ENCODE results near the gene ARHGAP18.

Gene ARHGAP18

DNA sequence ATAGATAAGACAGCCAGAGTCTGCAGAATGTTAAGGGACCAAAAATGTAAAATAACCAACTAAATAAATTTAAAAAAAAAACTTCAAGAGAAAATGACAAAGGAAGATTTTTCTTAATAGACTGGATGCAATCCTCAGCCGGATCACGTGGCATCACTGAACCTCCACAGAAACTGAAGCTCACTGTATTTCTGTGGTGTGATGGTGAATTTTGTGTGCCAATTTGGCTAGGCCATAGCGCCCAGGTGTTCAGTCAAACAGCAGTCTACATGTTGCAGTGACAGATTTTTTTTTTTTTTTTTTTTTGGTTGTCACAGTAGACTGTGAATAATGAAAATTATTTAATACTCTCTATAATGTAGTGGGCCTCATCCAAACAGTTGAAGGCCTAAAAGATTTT is 95.5 kb downstream of the ARHGAP18 start:
- Histone ChIP-seq H3K4me1 (ENCODE audit: control insufficient read depth in 5 of 5, insufficient read depth in 5 of 5, low read length in 5 of 5) (peaks cover 0 to 3% (median 0%) of the 10 kb centered on the region in 5 donors), H3K4me3 (ENCODE audit: low read depth in 1 of 5, low read length in 5 of 5) (no peak overlapping the region), H3K27ac (ENCODE audit: low read depth, low read length) (no peak overlapping the region), H3K9ac (ENCODE audit: low read length in 5 of 5) (no peak overlapping the region), H3K36me3 (ENCODE audit: control insufficient read depth in 5 of 5, insufficient read depth in 5 of 5, low read length in 5 of 5) (peaks cover 0 to 34% (median 13%) of the 10 kb centered on the region in 5 donors), H3K9me3 (ENCODE audit: control insufficient read depth in 5 of 5, low read length in 5 of 5) (no peaks in the 10 kb centered on the region), H3K27me3 (ENCODE audit: control insufficient read depth in 5 of 5, insufficient read depth in 4 of 5, low read length in 5 of 5) (no peaks in the 10 kb centered on the region)

DNA sequence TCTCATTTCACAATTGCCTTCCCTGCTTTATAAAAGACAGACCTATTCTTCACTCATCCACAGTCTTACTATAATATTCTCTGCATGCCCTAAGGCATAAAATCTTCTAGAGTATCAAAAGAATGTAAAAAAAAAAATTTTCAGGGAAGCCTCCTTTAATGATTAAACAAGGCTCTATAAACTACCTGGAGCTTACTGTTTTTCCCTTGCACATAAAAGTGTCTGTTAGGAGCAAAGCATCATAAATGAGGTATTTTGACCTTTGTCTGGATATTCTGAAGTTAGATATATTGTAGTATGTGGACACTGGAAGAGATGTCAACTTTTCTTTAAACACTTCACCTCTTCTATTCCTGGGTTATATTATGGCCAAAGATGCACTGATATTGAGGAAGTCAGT is 97.5 kb downstream of the ARHGAP18 start:
- H3K27me3 ChIP-seq (ENCODE audit: control insufficient read depth in 5 of 5, insufficient read depth in 4 of 5, low read length in 5 of 5) = no peaks in the 10 kb centered on the region
- peaks cover 0 to 33% (median 8%) of the 10 kb centered on the region in 5 donors for H3K36me3 ChIP-seq (ENCODE audit: control insufficient read depth in 5 of 5, insufficient read depth in 5 of 5, low read length in 5 of 5)
- no peak overlapping the region for H3K4me3 ChIP-seq (ENCODE audit: low read depth in 1 of 5, low read length in 5 of 5)
- H3K4me1 ChIP-seq (ENCODE audit: control insufficient read depth in 5 of 5, insufficient read depth in 5 of 5, low read length in 5 of 5) = peaks cover 0 to 11% (median 0%) of the 10 kb centered on the region in 5 donors
- no peak overlapping the region for H3K27ac ChIP-seq (ENCODE audit: low read depth, low read length)
- no peak overlapping the region for H3K9ac ChIP-seq (ENCODE audit: low read length in 5 of 5)
- H3K9me3 ChIP-seq (ENCODE audit: control insufficient read depth in 5 of 5, low read length in 5 of 5) = no peaks in the 10 kb centered on the region

DNA sequence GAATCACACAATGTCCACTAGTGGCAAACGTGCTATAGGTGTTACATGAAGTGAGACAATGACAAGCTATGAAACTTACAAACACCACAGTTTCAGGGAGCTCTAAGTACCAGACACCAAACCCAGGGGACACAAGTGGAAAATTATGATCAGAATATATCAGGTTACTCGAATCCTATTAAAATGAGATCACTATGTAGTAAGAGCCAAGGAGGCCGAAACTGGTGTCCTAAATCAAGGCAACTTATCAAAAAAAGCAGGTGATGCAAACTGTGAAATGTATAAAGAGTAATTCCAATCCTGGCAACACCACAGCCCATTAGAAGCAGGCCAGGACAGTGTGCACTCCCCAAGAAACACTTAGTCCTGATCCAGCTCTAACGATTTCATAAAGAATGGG is 100.3 kb downstream of the ARHGAP18 start:
- no peak overlapping the region for H3K27ac ChIP-seq (ENCODE audit: low read depth, low read length)
- no peak overlapping the region for H3K4me3 ChIP-seq (ENCODE audit: low read depth in 1 of 5, low read length in 5 of 5)
- no peak overlapping the region for H3K9ac ChIP-seq (ENCODE audit: low read length in 5 of 5)

DNA sequence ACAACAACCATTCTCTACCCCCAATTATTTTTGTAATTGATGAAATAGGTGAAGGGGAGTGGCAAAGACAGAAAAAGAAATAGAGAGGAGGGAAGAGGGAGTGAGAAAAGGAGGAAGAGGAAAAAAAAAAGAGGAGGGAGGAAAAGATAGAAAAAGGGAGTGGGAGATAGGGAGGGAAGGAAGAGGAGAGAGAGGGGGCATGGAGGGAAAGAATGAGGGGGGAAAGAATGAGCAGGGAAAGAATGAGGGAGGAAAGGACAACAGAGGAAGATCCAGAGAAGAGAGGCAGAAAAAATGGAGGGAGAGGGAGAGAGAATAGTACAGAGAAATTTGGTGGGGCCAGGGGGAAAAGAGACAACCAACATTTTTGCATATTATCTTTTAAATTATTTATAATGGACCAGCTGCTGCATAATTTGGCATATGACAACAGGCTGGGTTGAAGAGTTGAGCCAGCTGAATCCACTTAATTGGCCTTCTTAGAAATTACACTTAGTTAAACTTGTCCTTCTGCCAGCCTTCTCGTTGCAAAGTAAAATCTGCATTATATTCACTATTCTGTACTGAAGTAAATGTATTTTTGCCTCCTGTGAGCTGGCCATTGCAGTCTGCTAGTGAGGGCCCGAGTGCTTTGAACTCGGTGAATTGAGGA is 101.0 kb downstream of the ARHGAP18 start:
- Histone ChIP-seq H3K36me3 (ENCODE audit: control insufficient read depth in 5 of 5, insufficient read depth in 5 of 5, low read length in 5 of 5) (peaks cover 4 to 31% (median 18%) of the 10 kb centered on the region in 5 donors), H3K9ac (ENCODE audit: low read length in 5 of 5) (no peak overlapping the region), H3K27me3 (ENCODE audit: control insufficient read depth in 5 of 5, insufficient read depth in 4 of 5, low read length in 5 of 5) (no peaks in the 10 kb centered on the region), H3K9me3 (ENCODE audit: control insufficient read depth in 5 of 5, low read length in 5 of 5) (no peaks in the 10 kb centered on the region), H3K4me3 (ENCODE audit: low read depth in 1 of 5, low read length in 5 of 5) (no peak overlapping the region), H3K4me1 (ENCODE audit: control insufficient read depth in 5 of 5, insufficient read depth in 5 of 5, low read length in 5 of 5) (peaks cover 0 to 11% (median 0%) of the 10 kb centered on the region in 5 donors), H3K27ac (ENCODE audit: low read depth, low read length) (no peak overlapping the region)

More for the DNA sequence above, 100.3 kb downstream of the ARHGAP18 start:
- no peaks in the 10 kb centered on the region for H3K9me3 ChIP-seq (ENCODE audit: control insufficient read depth in 5 of 5, low read length in 5 of 5)
- peaks cover 4 to 27% (median 16%) of the 10 kb centered on the region in 5 donors for H3K36me3 ChIP-seq (ENCODE audit: control insufficient read depth in 5 of 5, insufficient read depth in 5 of 5, low read length in 5 of 5)
- H3K27me3 ChIP-seq (ENCODE audit: control insufficient read depth in 5 of 5, insufficient read depth in 4 of 5, low read length in 5 of 5) = no peaks in the 10 kb centered on the region
- peaks cover 0 to 11% (median 0%) of the 10 kb centered on the region in 5 donors for H3K4me1 ChIP-seq (ENCODE audit: control insufficient read depth in 5 of 5, insufficient read depth in 5 of 5, low read length in 5 of 5)

DNA sequence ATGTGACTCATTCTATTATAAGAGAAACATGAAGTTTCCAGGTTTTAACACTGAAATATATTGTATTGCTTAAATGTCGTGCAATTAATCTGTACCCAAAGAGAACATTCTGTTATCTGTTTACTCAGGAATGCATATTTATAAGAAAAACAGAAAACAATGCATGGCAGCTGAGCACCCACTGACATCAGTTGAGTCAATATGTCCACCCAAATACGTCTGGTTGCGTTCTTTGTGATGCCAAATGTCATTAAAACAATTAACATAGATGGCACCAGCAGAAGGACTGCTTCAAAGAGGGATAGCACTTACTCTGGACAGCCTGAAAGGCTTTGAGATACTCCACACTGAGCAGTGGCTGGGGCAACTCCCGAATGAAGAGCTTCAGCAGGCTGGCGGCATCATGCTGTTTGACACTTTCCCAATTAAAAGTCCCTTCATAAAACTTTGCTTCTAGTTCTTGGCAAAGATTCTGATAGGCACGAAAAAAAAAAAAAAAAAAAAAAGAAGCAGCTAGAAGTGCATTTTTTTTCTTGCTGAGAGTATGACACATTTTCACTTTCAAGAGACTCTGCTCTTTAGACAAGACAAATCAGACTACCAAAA is 102.3 kb downstream of the ARHGAP18 start:
- no peak overlapping the region for H3K27ac ChIP-seq (ENCODE audit: low read depth, low read length)
- H3K36me3 ChIP-seq (ENCODE audit: control insufficient read depth in 5 of 5, insufficient read depth in 5 of 5, low read length in 5 of 5) = peaks cover 4 to 36% (median 22%) of the 10 kb centered on the region in 5 donors
- H3K4me1 ChIP-seq (ENCODE audit: control insufficient read depth in 5 of 5, insufficient read depth in 5 of 5, low read length in 5 of 5) = peaks cover 0 to 11% (median 0%) of the 10 kb centered on the region in 5 donors

DNA sequence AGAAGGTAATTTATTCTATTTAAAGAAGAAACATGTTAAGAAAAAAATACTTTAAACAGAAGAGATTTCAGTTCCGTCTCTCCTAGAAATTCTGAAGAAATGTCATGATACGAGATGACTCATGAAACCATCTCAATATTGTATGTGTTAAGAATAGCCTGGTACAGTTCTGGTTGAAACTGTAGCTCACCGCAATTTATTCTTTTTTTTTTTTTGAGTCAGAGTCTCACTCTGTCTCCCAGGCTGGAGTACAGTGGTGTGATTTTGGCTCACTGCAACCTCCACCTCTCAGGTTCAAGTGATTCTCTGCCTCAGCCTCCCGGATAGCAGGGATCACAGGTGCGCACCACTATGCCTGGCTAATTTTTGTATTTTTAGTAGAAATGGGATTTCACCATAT is 103.3 kb downstream of the ARHGAP18 start:
- Histone ChIP-seq H3K4me3 (ENCODE audit: low read depth in 1 of 5, low read length in 5 of 5) (no peak overlapping the region), H3K9ac (ENCODE audit: low read length in 5 of 5) (no peak overlapping the region), H3K27me3 (ENCODE audit: control insufficient read depth in 5 of 5, insufficient read depth in 4 of 5, low read length in 5 of 5) (no peaks in the 10 kb centered on the region), H3K27ac (ENCODE audit: low read depth, low read length) (no peak overlapping the region), H3K4me1 (ENCODE audit: control insufficient read depth in 5 of 5, insufficient read depth in 5 of 5, low read length in 5 of 5) (peaks cover 0 to 11% (median 0%) of the 10 kb centered on the region in 5 donors), H3K9me3 (ENCODE audit: control insufficient read depth in 5 of 5, low read length in 5 of 5) (no peaks in the 10 kb centered on the region), H3K36me3 (ENCODE audit: control insufficient read depth in 5 of 5, insufficient read depth in 5 of 5, low read length in 5 of 5) (peaks cover 4 to 36% (median 22%) of the 10 kb centered on the region in 5 donors)

More for the DNA sequence above, 102.3 kb downstream of the ARHGAP18 start:
- H3K27me3 ChIP-seq (ENCODE audit: control insufficient read depth in 5 of 5, insufficient read depth in 4 of 5, low read length in 5 of 5) = no peaks in the 10 kb centered on the region
- no peaks in the 10 kb centered on the region for H3K9me3 ChIP-seq (ENCODE audit: control insufficient read depth in 5 of 5, low read length in 5 of 5)
- H3K9ac ChIP-seq (ENCODE audit: low read length in 5 of 5) = no peak overlapping the region
- no peak overlapping the region for H3K4me3 ChIP-seq (ENCODE audit: low read depth in 1 of 5, low read length in 5 of 5)

DNA sequence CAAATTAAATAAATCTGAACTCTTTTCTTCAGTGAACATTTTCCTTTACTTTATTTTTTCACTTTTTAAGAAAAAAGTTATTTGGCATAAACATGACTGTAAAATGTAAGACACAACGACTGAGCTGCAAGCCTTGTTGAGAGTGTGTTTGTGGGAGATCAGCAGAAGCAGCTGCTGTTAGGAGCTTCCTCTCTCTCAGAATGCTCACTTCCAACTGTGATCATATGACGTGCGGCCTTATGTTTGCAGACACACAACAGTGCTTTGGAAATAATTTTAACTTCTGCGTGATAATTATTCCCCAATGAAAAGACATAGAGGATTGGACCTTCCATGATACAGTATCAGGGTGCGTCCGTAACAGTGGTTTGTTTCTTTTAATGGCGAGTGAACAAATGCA is 104.0 kb downstream of the ARHGAP18 start:
- no peak overlapping the region for H3K4me3 ChIP-seq (ENCODE audit: low read depth in 1 of 5, low read length in 5 of 5)
- H3K9ac ChIP-seq (ENCODE audit: low read length in 5 of 5) = no peak overlapping the region
- H3K27me3 ChIP-seq (ENCODE audit: control insufficient read depth in 5 of 5, insufficient read depth in 4 of 5, low read length in 5 of 5) = no peaks in the 10 kb centered on the region
- H3K36me3 ChIP-seq (ENCODE audit: control insufficient read depth in 5 of 5, insufficient read depth in 5 of 5, low read length in 5 of 5) = peaks cover 4 to 36% (median 22%) of the 10 kb centered on the region in 5 donors
- no peaks in the 10 kb centered on the region for H3K9me3 ChIP-seq (ENCODE audit: control insufficient read depth in 5 of 5, low read length in 5 of 5)
- H3K4me1 ChIP-seq (ENCODE audit: control insufficient read depth in 5 of 5, insufficient read depth in 5 of 5, low read length in 5 of 5) = peaks cover 0 to 11% (median 0%) of the 10 kb centered on the region in 5 donors
- H3K27ac ChIP-seq (ENCODE audit: low read depth, low read length) = no peak overlapping the region

DNA sequence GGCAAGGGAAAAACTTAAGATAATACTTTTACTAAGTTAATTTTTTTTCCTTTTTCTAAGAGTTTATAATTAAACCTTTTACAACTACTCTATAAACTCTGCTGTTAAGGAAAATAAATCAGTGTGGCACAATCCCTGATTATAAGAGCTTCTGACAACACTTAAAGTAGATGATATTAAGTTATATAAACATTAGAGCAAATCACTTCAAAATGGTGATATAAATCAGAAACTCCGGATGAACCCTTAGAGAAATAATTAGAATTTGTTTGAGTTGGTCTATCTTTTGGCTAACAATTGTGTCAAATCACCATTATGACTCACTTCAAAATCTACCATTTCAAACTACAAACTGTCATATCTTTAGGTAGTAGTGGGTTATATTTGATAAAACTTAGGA is 104.9 kb downstream of the ARHGAP18 start:
- Histone ChIP-seq H3K27ac (ENCODE audit: low read depth, low read length) (no peak overlapping the region), H3K9ac (ENCODE audit: low read length in 5 of 5) (no peak overlapping the region), H3K27me3 (ENCODE audit: control insufficient read depth in 5 of 5, insufficient read depth in 4 of 5, low read length in 5 of 5) (no peaks in the 10 kb centered on the region), H3K9me3 (ENCODE audit: control insufficient read depth in 5 of 5, low read length in 5 of 5) (no peaks in the 10 kb centered on the region), H3K36me3 (ENCODE audit: control insufficient read depth in 5 of 5, insufficient read depth in 5 of 5, low read length in 5 of 5) (peaks cover 4 to 34% (median 18%) of the 10 kb centered on the region in 5 donors), H3K4me1 (ENCODE audit: control insufficient read depth in 5 of 5, insufficient read depth in 5 of 5, low read length in 5 of 5) (peaks cover 0 to 11% (median 0%) of the 10 kb centered on the region in 5 donors), H3K4me3 (ENCODE audit: low read depth in 1 of 5, low read length in 5 of 5) (no peak overlapping the region)

DNA sequence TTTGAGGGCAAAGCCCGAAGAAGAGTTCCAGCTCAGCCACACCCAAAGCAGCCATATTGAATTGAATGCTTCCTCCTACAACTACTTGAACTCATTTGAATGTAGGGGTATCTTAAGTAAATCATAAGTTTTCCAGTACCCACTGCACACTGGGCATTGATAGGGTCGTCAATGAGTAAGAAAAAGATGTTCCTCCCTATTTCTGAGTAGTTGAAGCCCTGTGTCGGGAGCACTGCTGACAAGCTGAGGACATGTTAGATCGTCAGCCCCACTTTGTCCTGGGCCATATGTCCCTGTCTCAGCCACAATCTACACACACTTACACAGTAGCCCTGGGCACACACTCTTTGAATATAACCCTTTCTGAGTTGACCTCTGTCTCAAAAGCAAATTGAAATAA is 105.7 kb downstream of the ARHGAP18 start:
- no peak overlapping the region for H3K4me3 ChIP-seq (ENCODE audit: low read depth in 1 of 5, low read length in 5 of 5)
- no peak overlapping the region for H3K9ac ChIP-seq (ENCODE audit: low read length in 5 of 5)
- no peaks in the 10 kb centered on the region for H3K9me3 ChIP-seq (ENCODE audit: control insufficient read depth in 5 of 5, low read length in 5 of 5)

DNA sequence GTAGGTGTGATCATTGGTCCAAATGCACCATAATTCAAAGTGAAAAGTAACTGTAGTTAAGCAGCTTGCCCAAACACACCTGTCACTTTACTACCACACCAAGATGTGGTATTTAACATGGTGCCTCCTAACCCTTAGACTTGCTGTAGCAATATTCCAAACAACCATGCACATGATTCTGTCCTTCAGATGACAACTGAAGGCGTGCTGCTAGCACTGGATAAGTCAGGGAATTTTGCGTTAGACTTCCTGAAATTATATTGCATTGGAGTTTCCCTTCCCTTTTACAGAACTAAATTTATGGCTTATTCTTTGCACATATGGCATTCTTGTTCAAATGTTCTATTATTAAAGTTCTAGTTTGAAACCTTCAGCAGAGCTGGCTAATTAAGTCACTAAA is 106.2 kb downstream of the ARHGAP18 start:
- Histone ChIP-seq H3K27ac (ENCODE audit: low read depth, low read length) (no peak overlapping the region), H3K36me3 (ENCODE audit: control insufficient read depth in 5 of 5, insufficient read depth in 5 of 5, low read length in 5 of 5) (peaks cover 4 to 23% (median 16%) of the 10 kb centered on the region in 5 donors)

More for the DNA sequence above, 105.7 kb downstream of the ARHGAP18 start:
- Histone ChIP-seq H3K27me3 (ENCODE audit: control insufficient read depth in 5 of 5, insufficient read depth in 4 of 5, low read length in 5 of 5) (no peaks in the 10 kb centered on the region), H3K4me1 (ENCODE audit: control insufficient read depth in 5 of 5, insufficient read depth in 5 of 5, low read length in 5 of 5) (peaks cover 0 to 11% (median 0%) of the 10 kb centered on the region in 5 donors), H3K36me3 (ENCODE audit: control insufficient read depth in 5 of 5, insufficient read depth in 5 of 5, low read length in 5 of 5) (peaks cover 4 to 27% (median 16%) of the 10 kb centered on the region in 5 donors), H3K27ac (ENCODE audit: low read depth, low read length) (no peak overlapping the region)

More for the DNA sequence above, 106.2 kb downstream of the ARHGAP18 start:
- Histone ChIP-seq H3K4me1 (ENCODE audit: control insufficient read depth in 5 of 5, insufficient read depth in 5 of 5, low read length in 5 of 5) (peaks cover 0 to 11% (median 1%) of the 10 kb centered on the region in 5 donors), H3K9me3 (ENCODE audit: control insufficient read depth in 5 of 5, low read length in 5 of 5) (no peaks in the 10 kb centered on the region), H3K27me3 (ENCODE audit: control insufficient read depth in 5 of 5, insufficient read depth in 4 of 5, low read length in 5 of 5) (no peaks in the 10 kb centered on the region), H3K9ac (ENCODE audit: low read length in 5 of 5) (no peak overlapping the region), H3K4me3 (ENCODE audit: low read depth in 1 of 5, low read length in 5 of 5) (no peak overlapping the region)

Data from subcutaneous abdominal adipose tissue (tissue), 5 donors.